GM12878 (cell line): Measurements from ENCODE around the gene SLU7. TPM values are rescaled to one million over a fixed set of nuclear protein-coding genes. Genes with fewer than 3 reads are reported as not detected.

Experiments
- BMI1 ChIP-seq: fragments of 450-650 bp; IDR thresholded peaks from 2 replicates; pipeline ENCODE4 v1.6.1; 2016; ENCODE audit warnings: mild to moderate bottlenecking, moderate library complexity, borderline replicate concordance
- CHD1 ChIP-seq: IDR thresholded peaks from 2 replicates; pipeline ENCODE4 v1.6.1; 2012; ENCODE audit warnings: low read depth, low read length, improper control_type of control experiment
- CREB1 ChIP-seq: IDR thresholded peaks from 2 replicates; pipeline ENCODE4 v1.6.1; 2012; ENCODE audit warnings: low read depth, mild to moderate bottlenecking, inconsistent platforms
- ETV6 ChIP-seq, 2 experiments: fragments of 450-650 bp in 1 of 2; IDR thresholded peaks in 1 of 2; conservative IDR thresholded peaks in 1 of 2; 2 replicates each; pipeline ENCODE4 v1.6.1; 2014; ENCODE audit warnings: antibody characterized with exemption in 1 of 2, borderline replicate concordance in 1 of 2, low read depth in 1 of 2, mild to moderate bottlenecking in 1 of 2, moderate library complexity in 1 of 2
- EZH2 ChIP-seq: IDR thresholded peaks from 2 replicates; pipeline ENCODE4 v1.6.1; 2012; ENCODE audit warnings: low read depth, mild to moderate bottlenecking, control low read depth, inconsistent platforms, low read length, borderline replicate concordance; ENCODE audit not compliant: control insufficient read depth
- GABPA ChIP-seq: IDR thresholded peaks from 2 replicates; pipeline ENCODE4 v1.6.1; 2014; ENCODE audit warnings: antibody characterized with exemption, low read depth, mild to moderate bottlenecking, inconsistent platforms
- GATAD2B ChIP-seq: fragments of 450-650 bp; conservative IDR thresholded peaks from 2 replicates; pipeline ENCODE4 v1.6.1; 2017; ENCODE audit warnings: low read depth, mild to moderate bottlenecking, moderate library complexity
- HDGF ChIP-seq: fragments of 450-650 bp; IDR thresholded peaks from 2 replicates; pipeline ENCODE4 v1.6.1; 2016; ENCODE audit warnings: antibody characterized with exemption
- KLF5 ChIP-seq: fragments of 450-650 bp; IDR thresholded peaks from 2 replicates; pipeline ENCODE4 v1.6.1; 2014; ENCODE audit warnings: mild to moderate bottlenecking; ENCODE audit not compliant: partially characterized antibody
- NBN ChIP-seq: fragments of 450-650 bp; IDR thresholded peaks from 2 replicates; pipeline ENCODE4 v1.6.1; 2016
- NFIC ChIP-seq: IDR thresholded peaks from 2 replicates; pipeline ENCODE4 v1.6.1; 2012; ENCODE audit warnings: low read depth, mild to moderate bottlenecking, inconsistent platforms, low read length, moderate library complexity
- NR2F1 ChIP-seq: fragments of 450-650 bp; conservative IDR thresholded peaks from 2 replicates; pipeline ENCODE4 v1.6.1; 2017; ENCODE audit warnings: mild to moderate bottlenecking
- POLR2A ChIP-seq: IDR thresholded peaks from 2 replicates; pipeline ENCODE4 v1.6.1; 2011; ENCODE audit warnings: low read depth, mild to moderate bottlenecking, low read length
- POLR2AphosphoS5 ChIP-seq: IDR thresholded peaks from 2 replicates; pipeline ENCODE4 v1.6.1; 2011; ENCODE audit warnings: mild to moderate bottlenecking, low read length, inconsistent platforms
- RCOR1 ChIP-seq: conservative IDR thresholded peaks from 2 replicates; pipeline ENCODE4 v1.6.1; 2012; ENCODE audit warnings: low read depth, low read length, improper control_type of control experiment
- RUNX3 ChIP-seq: IDR thresholded peaks from 2 replicates; pipeline ENCODE4 v1.6.1; 2012; ENCODE audit warnings: low read length, inconsistent platforms
- SMAD1 ChIP-seq: fragments of 450-650 bp; IDR thresholded peaks from 2 replicates; pipeline ENCODE4 v1.6.1; 2018; ENCODE audit warnings: mild to moderate bottlenecking, low read depth; ENCODE audit not compliant: partially characterized antibody
- SREBF1 ChIP-seq: IDR thresholded peaks from 2 replicates; pipeline ENCODE4 v1.6.1; 2012; ENCODE audit warnings: mild to moderate bottlenecking, low read length
- SRF ChIP-seq, 2 experiments: IDR thresholded peaks; 2 replicates each; pipeline ENCODE4 v1.6.1; 2011; ENCODE audit warnings: low read depth in 2 of 2, low read length in 2 of 2, mild to moderate bottlenecking in 1 of 2, moderate library complexity in 1 of 2
- polyA plus RNA-seq, 11 experiments: library from polyadenylated mRNA; depleted of rRNA in 4 of 11; unstranded in 6 of 11; stranded (reverse) in 5 of 11; fragments of >200 nt; fragmentation: Nextera tagmentation in 4 of 11; fragmentation: Illumina TruSeq in 1 of 11; extraction: Ambion mirVana in 4 of 11; extraction: Trizol in 1 of 11; gene quantifications; 1 replicate in 1 of 11; 2 replicates in 10 of 11; pipeline versions ENCODE4 v1.2.1 to v1.2.3, GENCODE V29; 2011 to 2016; ENCODE audit warnings: inconsistent platforms in 2 of 11, missing spikeins in 2 of 11, low read depth in 1 of 11
- total RNA-seq, 4 experiments: library from RNA; depleted of rRNA in 3 of 4; stranded (reverse); fragments of >200 nt in 3 of 4; fragmentation: Illumina TruSeq in 1 of 4; extraction: Trizol in 1 of 4; gene quantifications; 2 replicates each; pipeline versions ENCODE4 v1.2.1 to v1.2.3, GENCODE V29; 2013 to 2021
- TF ChIP-seq, protein P1 (sequence below): fragments of 450-650 bp; IDR thresholded peaks from 2 replicates; pipeline ENCODE4 v1.6.1; 2018; ENCODE audit warnings: mild to moderate bottlenecking, low read depth, moderate library complexity; ENCODE audit not compliant: partially characterized antibody
- TF ChIP-seq, protein P2 (sequence below): IDR thresholded peaks from 2 replicates; pipeline ENCODE4 v1.6.1; 2011; ENCODE audit warnings: low read depth, low read length, improper control_type of control experiment, borderline replicate concordance
- TF ChIP-seq, protein P3 (sequence below): IDR thresholded peaks from 2 replicates; pipeline ENCODE4 v1.6.1; 2011; ENCODE audit warnings: borderline replicate concordance, low read depth, mild to moderate bottlenecking, moderate library complexity, low read length; ENCODE audit not compliant: insufficient read depth, poor library complexity, severe bottlenecking
- TF ChIP-seq, protein P4 (sequence below): fragments of 450-650 bp; IDR thresholded peaks from 2 replicates; pipeline ENCODE4 v1.6.1; 2017; ENCODE audit warnings: low read depth, mild to moderate bottlenecking, moderate library complexity

Gene SLU7
- total and polyA plus RNA-seq, 10 of the 15 experiments (the other 5 are each of a cell fraction or from before 2014, with no cell fraction given) = 32.7 to 55.2 (median 46.6) TPM

DNA sequence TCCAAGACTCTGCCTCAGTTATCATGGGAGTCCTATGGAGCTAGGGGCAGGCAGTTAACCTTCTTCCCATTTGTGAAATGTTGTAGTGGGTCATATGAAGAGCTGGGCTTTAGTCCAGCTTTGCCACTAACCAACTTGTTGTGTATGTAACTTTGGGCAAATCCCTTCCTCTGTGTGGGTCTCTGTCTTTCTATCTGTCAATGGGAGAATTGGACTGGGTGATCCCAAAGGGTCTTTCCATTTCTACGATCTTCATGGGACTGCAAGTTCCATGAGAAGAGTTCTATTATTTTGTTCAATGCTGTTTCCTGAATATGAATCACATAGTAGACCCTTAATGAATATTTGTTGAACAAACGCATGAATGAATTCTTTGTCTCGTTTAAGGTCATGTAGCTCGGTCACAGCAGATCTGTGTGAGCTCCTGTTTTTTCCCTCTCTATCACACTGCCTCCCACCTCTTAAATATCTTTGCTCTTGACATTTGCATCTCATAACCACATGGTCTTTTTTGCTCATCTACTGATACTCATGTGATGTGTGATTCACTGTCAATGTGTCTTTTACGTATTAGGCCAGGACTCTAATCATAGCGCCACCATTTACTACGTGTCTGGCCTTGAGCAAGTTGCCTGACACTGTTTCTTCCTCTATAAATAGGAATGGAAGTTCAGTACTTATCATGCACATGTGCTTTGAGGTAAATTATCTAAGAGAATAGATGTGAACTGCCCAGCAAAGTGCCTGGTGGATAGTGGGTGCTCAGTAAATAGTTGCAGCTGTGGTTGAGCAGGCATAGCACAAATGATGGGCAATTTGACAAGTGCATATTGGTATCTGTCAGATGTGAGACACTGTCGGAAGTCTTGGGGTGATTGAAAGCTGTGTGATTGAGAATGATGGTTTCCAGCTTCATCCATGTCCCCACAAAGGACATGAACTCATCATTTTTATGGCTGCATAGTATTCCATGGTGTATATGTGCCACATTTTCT is 40.2 kb upstream of the SLU7 start (continued):
- TF ChIP-seq, protein P1, sequence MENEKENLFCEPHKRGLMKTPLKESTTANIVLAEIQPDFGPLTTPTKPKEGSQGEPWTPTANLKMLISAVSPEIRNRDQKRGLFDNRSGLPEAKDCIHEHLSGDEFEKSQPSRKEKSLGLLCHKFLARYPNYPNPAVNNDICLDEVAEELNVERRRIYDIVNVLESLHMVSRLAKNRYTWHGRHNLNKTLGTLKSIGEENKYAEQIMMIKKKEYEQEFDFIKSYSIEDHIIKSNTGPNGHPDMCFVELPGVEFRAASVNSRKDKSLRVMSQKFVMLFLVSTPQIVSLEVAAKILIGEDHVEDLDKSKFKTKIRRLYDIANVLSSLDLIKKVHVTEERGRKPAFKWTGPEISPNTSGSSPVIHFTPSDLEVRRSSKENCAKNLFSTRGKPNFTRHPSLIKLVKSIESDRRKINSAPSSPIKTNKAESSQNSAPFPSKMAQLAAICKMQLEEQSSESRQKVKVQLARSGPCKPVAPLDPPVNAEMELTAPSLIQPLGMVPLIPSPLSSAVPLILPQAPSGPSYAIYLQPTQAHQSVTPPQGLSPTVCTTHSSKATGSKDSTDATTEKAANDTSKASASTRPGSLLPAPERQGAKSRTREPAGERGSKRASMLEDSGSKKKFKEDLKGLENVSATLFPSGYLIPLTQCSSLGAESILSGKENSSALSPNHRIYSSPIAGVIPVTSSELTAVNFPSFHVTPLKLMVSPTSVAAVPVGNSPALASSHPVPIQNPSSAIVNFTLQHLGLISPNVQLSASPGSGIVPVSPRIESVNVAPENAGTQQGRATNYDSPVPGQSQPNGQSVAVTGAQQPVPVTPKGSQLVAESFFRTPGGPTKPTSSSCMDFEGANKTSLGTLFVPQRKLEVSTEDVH = peak; percentile 46
- no peak for TF ChIP-seq RCOR1
- TF ChIP-seq POLR2A = peak; percentile 60; the same call in 1 of the 2 replicates
- TF ChIP-seq GABPA = no peak
- 0 out of 2 replicates have a peak, but pooled peaks have one; percentile 28 for TF ChIP-seq GATAD2B
- peak; percentile 7; the same call in 1 of the 2 replicates for TF ChIP-seq BMI1
- peak; percentile 70 for TF ChIP-seq KLF5
- TF ChIP-seq, protein P2, sequence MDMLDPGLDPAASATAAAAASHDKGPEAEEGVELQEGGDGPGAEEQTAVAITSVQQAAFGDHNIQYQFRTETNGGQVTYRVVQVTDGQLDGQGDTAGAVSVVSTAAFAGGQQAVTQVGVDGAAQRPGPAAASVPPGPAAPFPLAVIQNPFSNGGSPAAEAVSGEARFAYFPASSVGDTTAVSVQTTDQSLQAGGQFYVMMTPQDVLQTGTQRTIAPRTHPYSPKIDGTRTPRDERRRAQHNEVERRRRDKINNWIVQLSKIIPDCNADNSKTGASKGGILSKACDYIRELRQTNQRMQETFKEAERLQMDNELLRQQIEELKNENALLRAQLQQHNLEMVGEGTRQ = peak; percentile 34; the same call in 1 of the 2 replicates
- TF ChIP-seq CHD1 = peak; percentile 60; the same call in 1 of the 2 replicates
- peak; percentile 73 for TF ChIP-seq RUNX3
- peak; percentile 97 for TF ChIP-seq SMAD1
- TF ChIP-seq SRF (IDR thresholded peaks at IDR 0.05; ENCODE audit: low read depth in 2 of 2, low read length in 2 of 2) = no peak
- TF ChIP-seq CREB1 = peak; percentile 94
- TF ChIP-seq NR2F1 = peak; percentile 68
- TF ChIP-seq NBN = peak; percentile 77
- TF ChIP-seq, protein P3, sequence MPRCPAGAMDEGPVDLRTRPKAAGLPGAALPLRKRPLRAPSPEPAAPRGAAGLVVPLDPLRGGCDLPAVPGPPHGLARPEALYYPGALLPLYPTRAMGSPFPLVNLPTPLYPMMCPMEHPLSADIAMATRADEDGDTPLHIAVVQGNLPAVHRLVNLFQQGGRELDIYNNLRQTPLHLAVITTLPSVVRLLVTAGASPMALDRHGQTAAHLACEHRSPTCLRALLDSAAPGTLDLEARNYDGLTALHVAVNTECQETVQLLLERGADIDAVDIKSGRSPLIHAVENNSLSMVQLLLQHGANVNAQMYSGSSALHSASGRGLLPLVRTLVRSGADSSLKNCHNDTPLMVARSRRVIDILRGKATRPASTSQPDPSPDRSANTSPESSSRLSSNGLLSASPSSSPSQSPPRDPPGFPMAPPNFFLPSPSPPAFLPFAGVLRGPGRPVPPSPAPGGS = peak; percentile 47
- no peak for TF ChIP-seq ETV6 (conservative IDR thresholded peaks at IDR 0.05 in 1 of 2, IDR thresholded peaks at IDR 0.05 in 1 of 2; ENCODE audit: borderline replicate concordance in 1 of 2, low read depth in 1 of 2)
- TF ChIP-seq HDGF = no peak; the same call in 1 of the 2 replicates
- TF ChIP-seq, protein P4, sequence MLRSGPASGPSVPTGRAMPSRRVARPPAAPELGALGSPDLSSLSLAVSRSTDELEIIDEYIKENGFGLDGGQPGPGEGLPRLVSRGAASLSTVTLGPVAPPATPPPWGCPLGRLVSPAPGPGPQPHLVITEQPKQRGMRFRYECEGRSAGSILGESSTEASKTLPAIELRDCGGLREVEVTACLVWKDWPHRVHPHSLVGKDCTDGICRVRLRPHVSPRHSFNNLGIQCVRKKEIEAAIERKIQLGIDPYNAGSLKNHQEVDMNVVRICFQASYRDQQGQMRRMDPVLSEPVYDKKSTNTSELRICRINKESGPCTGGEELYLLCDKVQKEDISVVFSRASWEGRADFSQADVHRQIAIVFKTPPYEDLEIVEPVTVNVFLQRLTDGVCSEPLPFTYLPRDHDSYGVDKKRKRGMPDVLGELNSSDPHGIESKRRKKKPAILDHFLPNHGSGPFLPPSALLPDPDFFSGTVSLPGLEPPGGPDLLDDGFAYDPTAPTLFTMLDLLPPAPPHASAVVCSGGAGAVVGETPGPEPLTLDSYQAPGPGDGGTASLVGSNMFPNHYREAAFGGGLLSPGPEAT = peak; percentile 62
- TF ChIP-seq SREBF1 = no peak
- TF ChIP-seq POLR2AphosphoS5 = peak; percentile 98
- TF ChIP-seq EZH2 = no peak
- peak; percentile 49; the same call in 1 of the 2 replicates for TF ChIP-seq NFIC
